NT2/D1 (cell line): ENCODE measurements around the gene HEXIM1.

Experiments
- SUZ12 ChIP-seq: IDR thresholded peaks from 2 replicates; pipeline ENCODE4 v1.6.1; 2011; ENCODE audit not compliant: insufficient read length, insufficient read depth; ENCODE audit errors: extremely low read depth
- YY1 ChIP-seq: IDR thresholded peaks from 2 replicates; pipeline ENCODE4 v1.6.1; 2011; ENCODE audit not compliant: insufficient read length, insufficient read depth
- ZNF274 ChIP-seq: IDR thresholded peaks from 2 replicates; pipeline ENCODE4 v1.6.1; 2011; ENCODE audit warnings: mild to moderate bottlenecking, low read depth, low read length

GRCh38 chr17:45127548-45128300 lies 20.6 kb upstream of the HEXIM1 start:
- TF ChIP-seq YY1 (no peak), ZNF274 (no peak), SUZ12 (no peak)
